Epithelial cell of esophagus (primary cell): ENCODE measurements around the gene TRPC5OS.
A peak's percentile ranks its signal among the peaks of the same experiment; 100 is the strongest.

Experiments used
- DNase-seq: peaks from one replicate; pipeline ENCODE4 v3.0.0; 2010; ENCODE audit warnings: low read depth
- H3K4me3 ChIP-seq: 2 replicates; pipeline ENCODE4 v1.5.1; 2011; ENCODE audit warnings: mild to moderate bottlenecking, low read length, control low read depth
- CTCF ChIP-seq: IDR thresholded peaks from 2 replicates; pipeline ENCODE4 v1.5.1; 2011; ENCODE audit warnings: low read depth, mild to moderate bottlenecking, low read length, control low read depth, inconsistent platforms; ENCODE audit not compliant: insufficient read depth; ENCODE audit errors: missing control alignments

TRPC5OS gene

GRCh38 chrX:111888600-111888999 lies 12.6 kb downstream of the TRPC5OS start:
- H3K4me3 ChIP-seq: no peak overlapping the region
- DNase-seq: no peak
- no peak for TF ChIP-seq CTCF

GRCh38 chrX:111892375-111892774 lies 16.4 kb downstream of the TRPC5OS start:
- no peak for TF ChIP-seq CTCF

GRCh38 chrX:111896148-111896547 lies 20.2 kb downstream of the TRPC5OS start:
- TF ChIP-seq CTCF: no peak
- DNase-seq: no peak
- no peak overlapping the region for H3K4me3 ChIP-seq

More at GRCh38 chrX:111892375-111892774, 16.4 kb downstream of the TRPC5OS start:
- DNase-seq: no peak
- no peak overlapping the region for H3K4me3 ChIP-seq

GRCh38 chrX:111914398-111915090 lies 38.6 kb downstream of the TRPC5OS start:
- no peak for TF ChIP-seq CTCF
- DNase-seq: peak; percentile 68
- H3K4me3 ChIP-seq: no peak overlapping the region

GRCh38 chrX:111917591-111917990 lies 41.6 kb downstream of the TRPC5OS start:
- no peak overlapping the region for H3K4me3 ChIP-seq
- no peak for TF ChIP-seq CTCF
- no peak for DNase-seq

GRCh38 chrX:111928456-111928855 lies 52.5 kb downstream of the TRPC5OS start:
- no peak overlapping the region for H3K4me3 ChIP-seq
- no peak for DNase-seq
- TF ChIP-seq CTCF: no peak
